ENCODE data around the gene ECSCR.

DNA sequence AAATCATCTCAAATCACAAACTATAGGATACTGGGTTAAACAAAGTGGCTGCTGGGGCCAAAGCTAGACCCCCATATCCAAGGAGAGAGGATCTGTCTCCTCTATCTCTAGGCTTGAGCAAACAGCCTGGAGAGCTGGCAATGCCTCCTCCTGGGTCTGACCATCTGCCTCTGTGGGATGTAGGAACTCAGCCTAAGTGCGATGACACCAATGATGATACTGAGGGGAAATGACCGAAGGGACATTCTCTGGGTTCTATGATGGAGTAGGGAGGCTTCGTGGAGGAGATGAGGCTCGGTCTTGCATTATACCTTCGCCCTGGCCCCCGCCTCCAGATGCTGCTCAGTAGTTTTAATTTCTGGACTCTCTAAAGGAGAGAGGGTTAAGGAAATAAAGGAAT lies 49.4 kb downstream of the ECSCR start:
- no peak for TF ChIP-seq POLR2A (IDR thresholded peaks at IDR 0.05)
- no peak for TF ChIP-seq CTCF (IDR thresholded peaks at IDR 0.05)

Measured in testis (tissue), 2 donors.